PC-3 (cell line): Measurements from ENCODE around the gene PGBD5.

Experiments
- EZH2 ChIP-seq: fragments of 300-600 bp; sonication (generic); IDR thresholded peaks from one replicate; pipeline ENCODE4 v1.6.1; 2017; ENCODE audit warnings: antibody characterized with exemption, mild to moderate bottlenecking, low read length; ENCODE audit not compliant: unreplicated experiment
- EZH2phosphoT487 ChIP-seq: fragments of 300-600 bp; sonication (generic); IDR thresholded peaks from 2 replicates; pipeline ENCODE4 v1.6.1; 2018; ENCODE audit warnings: mild to moderate bottlenecking, antibody characterized with exemption, low read length, borderline replicate concordance
- TF ChIP-seq, protein P1 (sequence below): fragments of 300-600 bp; sonication (generic); conservative IDR thresholded peaks from 2 replicates; pipeline ENCODE4 v1.5.1; 2017; ENCODE audit warnings: antibody characterized with exemption, low read depth, mild to moderate bottlenecking, low read length

DNA sequence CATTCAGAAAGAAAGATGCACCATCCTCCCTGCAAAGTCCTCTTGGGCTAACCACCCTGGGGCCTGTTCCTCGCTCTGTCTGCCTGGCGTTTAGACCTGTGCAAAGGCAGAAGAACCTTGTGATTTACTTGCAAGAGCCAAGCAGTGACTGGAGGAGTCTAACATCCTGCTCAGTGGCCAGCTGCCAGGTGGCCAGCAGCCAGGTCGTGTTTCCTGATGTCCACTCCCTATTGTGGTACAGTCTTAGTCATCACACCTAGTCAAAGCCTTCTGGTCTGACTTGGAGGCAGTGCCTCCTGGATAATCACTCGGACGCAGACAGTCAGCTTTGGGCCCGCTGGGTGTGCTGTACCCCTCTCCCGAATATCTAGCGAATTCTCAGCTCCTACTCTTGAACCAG, 118.1 kb downstream of the PGBD5 start:
- TF ChIP-seq, protein P1, sequence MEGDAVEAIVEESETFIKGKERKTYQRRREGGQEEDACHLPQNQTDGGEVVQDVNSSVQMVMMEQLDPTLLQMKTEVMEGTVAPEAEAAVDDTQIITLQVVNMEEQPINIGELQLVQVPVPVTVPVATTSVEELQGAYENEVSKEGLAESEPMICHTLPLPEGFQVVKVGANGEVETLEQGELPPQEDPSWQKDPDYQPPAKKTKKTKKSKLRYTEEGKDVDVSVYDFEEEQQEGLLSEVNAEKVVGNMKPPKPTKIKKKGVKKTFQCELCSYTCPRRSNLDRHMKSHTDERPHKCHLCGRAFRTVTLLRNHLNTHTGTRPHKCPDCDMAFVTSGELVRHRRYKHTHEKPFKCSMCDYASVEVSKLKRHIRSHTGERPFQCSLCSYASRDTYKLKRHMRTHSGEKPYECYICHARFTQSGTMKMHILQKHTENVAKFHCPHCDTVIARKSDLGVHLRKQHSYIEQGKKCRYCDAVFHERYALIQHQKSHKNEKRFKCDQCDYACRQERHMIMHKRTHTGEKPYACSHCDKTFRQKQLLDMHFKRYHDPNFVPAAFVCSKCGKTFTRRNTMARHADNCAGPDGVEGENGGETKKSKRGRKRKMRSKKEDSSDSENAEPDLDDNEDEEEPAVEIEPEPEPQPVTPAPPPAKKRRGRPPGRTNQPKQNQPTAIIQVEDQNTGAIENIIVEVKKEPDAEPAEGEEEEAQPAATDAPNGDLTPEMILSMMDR = no peak
- TF ChIP-seq EZH2phosphoT487 = no peak
- no peak for TF ChIP-seq EZH2
